ENCODE results near the gene CDC73.

DNA sequence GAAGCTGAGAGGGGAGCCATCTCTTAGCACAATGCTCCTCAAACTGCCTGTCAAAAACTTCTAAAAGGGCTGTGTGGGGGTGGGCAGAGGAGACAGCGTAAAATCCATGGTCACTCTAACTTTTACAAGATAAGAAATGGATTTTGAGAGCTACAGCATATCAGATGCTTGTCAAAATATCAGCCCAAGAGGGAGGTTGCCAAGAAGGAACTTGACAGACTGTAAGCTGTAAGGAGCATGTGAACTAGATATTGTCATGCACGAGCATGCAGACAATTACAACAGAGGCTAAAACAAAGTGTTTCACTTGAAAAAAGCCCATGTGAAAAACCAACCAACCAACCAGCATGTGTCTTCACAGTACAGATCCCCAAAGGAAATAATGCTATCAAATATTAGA, 171.9 kb downstream of the CDC73 start:
- TF ChIP-seq MTF1 (CRISPR knock-in tag; IDR thresholded peaks at IDR 0.05; ENCODE audit: borderline replicate concordance) (no peak), NFIC (IDR thresholded peaks at IDR 0.05) (no peak), L3MBTL2 (IDR thresholded peaks at IDR 0.05) (no peak), JUNB (CRISPR knock-in tag; conservative IDR thresholded peaks at IDR 0.05) (no peak)
- TF ChIP-seq, protein P1, sequence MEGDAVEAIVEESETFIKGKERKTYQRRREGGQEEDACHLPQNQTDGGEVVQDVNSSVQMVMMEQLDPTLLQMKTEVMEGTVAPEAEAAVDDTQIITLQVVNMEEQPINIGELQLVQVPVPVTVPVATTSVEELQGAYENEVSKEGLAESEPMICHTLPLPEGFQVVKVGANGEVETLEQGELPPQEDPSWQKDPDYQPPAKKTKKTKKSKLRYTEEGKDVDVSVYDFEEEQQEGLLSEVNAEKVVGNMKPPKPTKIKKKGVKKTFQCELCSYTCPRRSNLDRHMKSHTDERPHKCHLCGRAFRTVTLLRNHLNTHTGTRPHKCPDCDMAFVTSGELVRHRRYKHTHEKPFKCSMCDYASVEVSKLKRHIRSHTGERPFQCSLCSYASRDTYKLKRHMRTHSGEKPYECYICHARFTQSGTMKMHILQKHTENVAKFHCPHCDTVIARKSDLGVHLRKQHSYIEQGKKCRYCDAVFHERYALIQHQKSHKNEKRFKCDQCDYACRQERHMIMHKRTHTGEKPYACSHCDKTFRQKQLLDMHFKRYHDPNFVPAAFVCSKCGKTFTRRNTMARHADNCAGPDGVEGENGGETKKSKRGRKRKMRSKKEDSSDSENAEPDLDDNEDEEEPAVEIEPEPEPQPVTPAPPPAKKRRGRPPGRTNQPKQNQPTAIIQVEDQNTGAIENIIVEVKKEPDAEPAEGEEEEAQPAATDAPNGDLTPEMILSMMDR (IDR thresholded peaks at IDR 0.05 in 2 of 3, conservative IDR thresholded peaks at IDR 0.05 in 1 of 3; ENCODE audit: insufficient read depth in 2 of 3, low read depth in 1 of 3, low read length in 3 of 3), result no peak
